ENCODE results near the gene AGK. TPM values are rescaled to one million over a fixed set of nuclear protein-coding genes. Genes with fewer than 3 reads are reported as not detected.

The AGK gene
- total and polyA plus RNA-seq, 4 donors = 7.2 to 13.6 (median 8.9) TPM

DNA sequence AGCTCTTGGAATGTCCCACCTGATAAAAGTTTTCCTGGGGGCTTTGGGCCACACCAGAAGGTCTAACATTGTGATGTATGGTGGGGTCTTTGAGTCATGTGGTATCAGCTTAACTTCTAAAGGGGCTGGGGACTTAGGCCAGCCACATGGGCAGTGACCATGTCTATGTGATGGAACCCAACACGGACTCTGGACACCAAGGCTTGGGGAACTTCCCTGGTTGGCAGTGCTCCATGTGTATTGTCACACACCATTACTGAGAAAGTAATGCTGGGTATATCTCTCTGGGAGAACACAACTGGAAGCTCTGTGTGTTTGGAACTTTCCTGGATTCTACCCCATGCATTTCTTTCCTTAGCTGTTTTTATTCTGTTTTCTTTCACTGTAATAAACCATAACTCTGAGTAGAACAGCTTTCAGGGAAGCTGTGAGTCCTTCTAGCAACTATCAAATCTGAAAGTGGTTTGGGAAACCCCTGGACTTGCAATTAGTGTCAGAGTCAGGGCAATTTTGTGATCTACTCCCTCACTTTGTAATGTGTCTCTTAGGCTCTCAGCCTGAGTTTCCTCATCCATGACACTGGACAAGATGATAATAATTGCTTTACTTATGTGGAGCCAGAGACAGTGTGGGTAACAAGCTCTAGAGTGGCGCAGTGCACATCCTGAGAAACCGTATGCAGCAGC, 28.4 kb upstream of the AGK start (continued):
- TF ChIP-seq, protein P1, sequence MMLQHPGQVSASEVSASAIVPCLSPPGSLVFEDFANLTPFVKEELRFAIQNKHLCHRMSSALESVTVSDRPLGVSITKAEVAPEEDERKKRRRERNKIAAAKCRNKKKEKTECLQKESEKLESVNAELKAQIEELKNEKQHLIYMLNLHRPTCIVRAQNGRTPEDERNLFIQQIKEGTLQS (IDR thresholded peaks at IDR 0.05) = no peak

DNA sequence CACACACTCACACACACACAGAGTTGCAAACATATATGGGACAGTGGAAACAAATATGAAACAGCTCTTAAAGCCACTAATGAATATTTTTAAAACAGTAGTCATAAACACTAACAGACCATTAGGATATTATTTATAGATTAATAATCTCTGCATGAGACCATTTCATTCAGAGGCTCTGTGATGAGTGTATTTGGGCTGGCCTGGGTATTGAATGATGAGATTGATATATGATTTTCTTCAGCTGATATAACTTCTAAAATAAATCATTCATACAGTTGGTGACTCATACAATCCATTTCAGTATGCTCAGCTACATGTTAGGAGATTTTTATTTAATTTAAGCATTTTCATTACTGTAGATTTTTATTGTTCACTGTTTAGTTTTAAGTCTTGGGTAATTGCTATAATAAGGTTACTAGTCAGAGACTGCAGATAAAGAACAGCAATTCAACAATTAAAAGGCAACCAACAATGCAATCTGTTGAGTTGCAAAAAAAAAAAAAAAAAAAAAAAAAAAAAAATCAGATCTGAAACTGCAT, 25.2 kb upstream of the AGK start:
- Histone ChIP-seq H3K27ac (ENCODE audit: low read depth in 1 of 2, low read length in 2 of 2) (no peak overlapping the region), H3K36me3 (ENCODE audit: control insufficient read depth in 4 of 4, insufficient read depth in 3 of 4, low read depth in 1 of 4, low read length in 3 of 4) (no peaks in the 10 kb centered on the region), H3K4me1 (ENCODE audit: control insufficient read depth in 4 of 4, insufficient read depth in 4 of 4, low read length in 3 of 4) (no peaks in the 10 kb centered on the region), H3K27me3 (ENCODE audit: control insufficient read depth in 4 of 4, insufficient read depth in 4 of 4, low read length in 3 of 4) (no peaks in the 10 kb centered on the region), H3K4me3 (ENCODE audit: low read depth in 1 of 3, low read length in 3 of 3) (no peak overlapping the region), H3K9ac (ENCODE audit: low read depth in 1 of 2, low read length in 2 of 2) (no peak overlapping the region), H3K9me3 (ENCODE audit: control insufficient read depth in 4 of 4, low read length in 3 of 4) (no peaks in the 10 kb centered on the region)
- TF ChIP-seq HNF4A (conservative IDR thresholded peaks at IDR 0.05) = no peak
- no peak for TF ChIP-seq YY1 (IDR thresholded peaks at IDR 0.05)
- TF ChIP-seq, protein P1 (IDR thresholded peaks at IDR 0.05) = no peak
- TF ChIP-seq, protein P2, sequence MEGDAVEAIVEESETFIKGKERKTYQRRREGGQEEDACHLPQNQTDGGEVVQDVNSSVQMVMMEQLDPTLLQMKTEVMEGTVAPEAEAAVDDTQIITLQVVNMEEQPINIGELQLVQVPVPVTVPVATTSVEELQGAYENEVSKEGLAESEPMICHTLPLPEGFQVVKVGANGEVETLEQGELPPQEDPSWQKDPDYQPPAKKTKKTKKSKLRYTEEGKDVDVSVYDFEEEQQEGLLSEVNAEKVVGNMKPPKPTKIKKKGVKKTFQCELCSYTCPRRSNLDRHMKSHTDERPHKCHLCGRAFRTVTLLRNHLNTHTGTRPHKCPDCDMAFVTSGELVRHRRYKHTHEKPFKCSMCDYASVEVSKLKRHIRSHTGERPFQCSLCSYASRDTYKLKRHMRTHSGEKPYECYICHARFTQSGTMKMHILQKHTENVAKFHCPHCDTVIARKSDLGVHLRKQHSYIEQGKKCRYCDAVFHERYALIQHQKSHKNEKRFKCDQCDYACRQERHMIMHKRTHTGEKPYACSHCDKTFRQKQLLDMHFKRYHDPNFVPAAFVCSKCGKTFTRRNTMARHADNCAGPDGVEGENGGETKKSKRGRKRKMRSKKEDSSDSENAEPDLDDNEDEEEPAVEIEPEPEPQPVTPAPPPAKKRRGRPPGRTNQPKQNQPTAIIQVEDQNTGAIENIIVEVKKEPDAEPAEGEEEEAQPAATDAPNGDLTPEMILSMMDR (IDR thresholded peaks at IDR 0.05; ENCODE audit: low read depth, low read length, missing input control) = no peak
- no peak for TF ChIP-seq RXRA (IDR thresholded peaks at IDR 0.05)
- TF ChIP-seq, protein P3, sequence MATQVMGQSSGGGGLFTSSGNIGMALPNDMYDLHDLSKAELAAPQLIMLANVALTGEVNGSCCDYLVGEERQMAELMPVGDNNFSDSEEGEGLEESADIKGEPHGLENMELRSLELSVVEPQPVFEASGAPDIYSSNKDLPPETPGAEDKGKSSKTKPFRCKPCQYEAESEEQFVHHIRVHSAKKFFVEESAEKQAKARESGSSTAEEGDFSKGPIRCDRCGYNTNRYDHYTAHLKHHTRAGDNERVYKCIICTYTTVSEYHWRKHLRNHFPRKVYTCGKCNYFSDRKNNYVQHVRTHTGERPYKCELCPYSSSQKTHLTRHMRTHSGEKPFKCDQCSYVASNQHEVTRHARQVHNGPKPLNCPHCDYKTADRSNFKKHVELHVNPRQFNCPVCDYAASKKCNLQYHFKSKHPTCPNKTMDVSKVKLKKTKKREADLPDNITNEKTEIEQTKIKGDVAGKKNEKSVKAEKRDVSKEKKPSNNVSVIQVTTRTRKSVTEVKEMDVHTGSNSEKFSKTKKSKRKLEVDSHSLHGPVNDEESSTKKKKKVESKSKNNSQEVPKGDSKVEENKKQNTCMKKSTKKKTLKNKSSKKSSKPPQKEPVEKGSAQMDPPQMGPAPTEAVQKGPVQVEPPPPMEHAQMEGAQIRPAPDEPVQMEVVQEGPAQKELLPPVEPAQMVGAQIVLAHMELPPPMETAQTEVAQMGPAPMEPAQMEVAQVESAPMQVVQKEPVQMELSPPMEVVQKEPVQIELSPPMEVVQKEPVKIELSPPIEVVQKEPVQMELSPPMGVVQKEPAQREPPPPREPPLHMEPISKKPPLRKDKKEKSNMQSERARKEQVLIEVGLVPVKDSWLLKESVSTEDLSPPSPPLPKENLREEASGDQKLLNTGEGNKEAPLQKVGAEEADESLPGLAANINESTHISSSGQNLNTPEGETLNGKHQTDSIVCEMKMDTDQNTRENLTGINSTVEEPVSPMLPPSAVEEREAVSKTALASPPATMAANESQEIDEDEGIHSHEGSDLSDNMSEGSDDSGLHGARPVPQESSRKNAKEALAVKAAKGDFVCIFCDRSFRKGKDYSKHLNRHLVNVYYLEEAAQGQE (IDR thresholded peaks at IDR 0.05) = no peak
- TF ChIP-seq FOXA1 (IDR thresholded peaks at IDR 0.05) = no peak
- no peak for TF ChIP-seq FOXA2 (IDR thresholded peaks at IDR 0.05)
- no peak for TF ChIP-seq EGR1 (IDR thresholded peaks at IDR 0.05; ENCODE audit: low read depth in 2 of 2)
- TF ChIP-seq, protein P4, sequence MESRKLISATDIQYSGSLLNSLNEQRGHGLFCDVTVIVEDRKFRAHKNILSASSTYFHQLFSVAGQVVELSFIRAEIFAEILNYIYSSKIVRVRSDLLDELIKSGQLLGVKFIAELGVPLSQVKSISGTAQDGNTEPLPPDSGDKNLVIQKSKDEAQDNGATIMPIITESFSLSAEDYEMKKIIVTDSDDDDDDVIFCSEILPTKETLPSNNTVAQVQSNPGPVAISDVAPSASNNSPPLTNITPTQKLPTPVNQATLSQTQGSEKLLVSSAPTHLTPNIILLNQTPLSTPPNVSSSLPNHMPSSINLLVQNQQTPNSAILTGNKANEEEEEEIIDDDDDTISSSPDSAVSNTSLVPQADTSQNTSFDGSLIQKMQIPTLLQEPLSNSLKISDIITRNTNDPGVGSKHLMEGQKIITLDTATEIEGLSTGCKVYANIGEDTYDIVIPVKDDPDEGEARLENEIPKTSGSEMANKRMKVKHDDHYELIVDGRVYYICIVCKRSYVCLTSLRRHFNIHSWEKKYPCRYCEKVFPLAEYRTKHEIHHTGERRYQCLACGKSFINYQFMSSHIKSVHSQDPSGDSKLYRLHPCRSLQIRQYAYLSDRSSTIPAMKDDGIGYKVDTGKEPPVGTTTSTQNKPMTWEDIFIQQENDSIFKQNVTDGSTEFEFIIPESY (IDR thresholded peaks at IDR 0.05) = no peak
- no peak for TF ChIP-seq TAF1 (conservative IDR thresholded peaks at IDR 0.05)
- TF ChIP-seq HNF4G (IDR thresholded peaks at IDR 0.05) = no peak
- TF ChIP-seq, protein P5, sequence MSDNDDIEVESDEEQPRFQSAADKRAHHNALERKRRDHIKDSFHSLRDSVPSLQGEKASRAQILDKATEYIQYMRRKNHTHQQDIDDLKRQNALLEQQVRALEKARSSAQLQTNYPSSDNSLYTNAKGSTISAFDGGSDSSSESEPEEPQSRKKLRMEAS (IDR thresholded peaks at IDR 0.05) = no peak
- no peak for TF ChIP-seq RAD21 (IDR thresholded peaks at IDR 0.05)
- TF ChIP-seq NR2F2 (IDR thresholded peaks at IDR 0.05) = no peak
- no peak for TF ChIP-seq JUND (IDR thresholded peaks at IDR 0.05)
- no peak for TF ChIP-seq GABPA (IDR thresholded peaks at IDR 0.05 in 1 of 2, conservative IDR thresholded peaks at IDR 0.05 in 1 of 2)
- TF ChIP-seq SP1 (IDR thresholded peaks at IDR 0.05) = no peak
- no peak for DNase-seq (ENCODE audit: low spot score)
